Gastrocnemius medialis (tissue), 4 donors: ENCODE data around the gene CFL2.

ENCODE experiments used
- CTCF ChIP-seq, 5 experiments: fragments of 450-650 bp in 3 of 5; fragments of 200-600 bp in 2 of 5; sonication (generic) in 2 of 5; IDR thresholded peaks in 4 of 5; conservative IDR thresholded peaks in 1 of 5; 1 replicate in 4 of 5; 2 replicates in 1 of 5; pipeline ENCODE4 v1.5.1; 2016 to 2019; ENCODE audit warnings: antibody characterized with exemption in 5 of 5, mild to moderate bottlenecking in 3 of 5, moderate library complexity in 3 of 5
- POLR2A ChIP-seq, 2 donors: fragments of 450-650 bp; IDR thresholded peaks; one replicate each; pipeline ENCODE4 v1.6.1; 2017; ENCODE audit warnings: antibody characterized with exemption in 2 of 2, mild to moderate bottlenecking in 2 of 2, moderate library complexity in 2 of 2

DNA sequence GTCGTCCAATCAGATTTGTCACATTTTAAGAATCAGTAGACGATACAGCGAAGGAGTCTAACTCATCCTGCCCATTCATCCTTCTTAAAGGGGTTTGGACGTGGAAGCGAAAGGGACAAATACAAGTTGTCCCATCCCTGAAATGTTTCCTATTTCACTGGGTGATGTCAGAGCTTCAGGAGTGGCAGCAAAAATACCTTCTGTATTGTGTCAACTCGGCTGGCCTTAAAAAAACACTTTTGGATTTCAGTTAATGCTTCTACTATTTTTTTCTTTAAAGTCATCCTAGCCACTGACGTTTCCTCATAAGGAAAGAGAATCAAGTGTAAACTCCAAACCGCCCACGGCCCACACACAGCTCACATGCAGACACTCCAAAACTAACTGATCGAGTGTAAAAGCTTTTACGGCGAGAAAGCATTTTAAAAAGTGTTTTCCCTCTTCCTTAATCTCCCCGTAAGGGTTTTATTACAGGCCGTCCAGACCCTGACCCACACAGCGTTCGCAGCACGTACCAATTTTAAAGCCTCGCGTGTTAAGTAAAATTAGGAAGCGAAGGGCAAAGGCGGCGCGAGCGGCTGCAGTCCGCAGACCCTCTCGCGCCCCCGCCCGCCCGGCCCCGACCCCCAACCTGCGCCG is 593 bp downstream of the CFL2 start:
- TF ChIP-seq POLR2A (IDR thresholded peaks at IDR 0.05), result peak; percentile 58 to 87
- no peak for TF ChIP-seq CTCF (IDR thresholded peaks at IDR 0.05 in 4 of 5, conservative IDR thresholded peaks at IDR 0.05 in 1 of 5)
